ENCODE results near the gene TSSC4. TPM values are rescaled to one million over a fixed set of nuclear protein-coding genes. Genes with fewer than 3 reads are reported as not detected.
A peak's percentile ranks its signal among the peaks of the same experiment; 100 is the strongest.

The TSSC4 gene
- total and polyA plus RNA-seq, 2 of the 13 experiments (the other 11 are each of a cell fraction or from before 2014, with no cell fraction given), result 16.2 to 58.6 TPM

DNA sequence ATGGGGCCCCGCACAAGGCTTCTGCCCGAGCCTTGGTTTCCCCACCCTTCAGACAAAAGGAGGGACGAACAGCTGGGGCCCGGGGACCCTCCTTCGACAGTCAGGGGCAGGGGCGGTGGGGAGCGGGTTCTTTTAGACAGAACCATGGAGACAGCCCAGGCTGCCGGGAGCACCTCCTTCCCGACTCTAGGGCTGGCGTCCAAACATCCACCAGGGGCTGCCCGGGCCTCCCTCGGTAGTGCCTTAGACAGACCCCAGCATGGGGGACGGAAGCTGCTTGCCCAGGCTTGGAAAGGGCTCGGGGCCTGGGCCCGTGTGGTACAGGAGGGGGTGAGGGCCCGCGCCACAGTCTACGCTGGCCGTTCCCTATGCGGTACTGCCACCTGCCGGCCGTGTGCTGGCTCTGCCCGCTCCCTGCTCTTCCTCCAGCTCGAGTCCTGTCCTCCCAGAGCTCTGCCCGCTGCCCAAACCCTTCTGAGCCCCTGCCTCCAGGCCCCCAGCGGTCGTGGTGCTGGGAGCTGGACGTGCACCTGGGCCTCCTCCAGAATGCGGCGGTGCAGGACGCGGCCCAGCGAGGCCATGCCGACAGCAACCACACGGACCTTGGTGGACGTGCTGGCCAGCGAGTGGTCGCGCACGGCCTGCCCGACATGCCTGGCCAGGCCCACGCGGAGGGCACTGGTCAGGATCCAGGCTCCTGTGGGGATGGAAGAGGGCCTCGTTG is 20.1 kb downstream of the TSSC4 start (continued):
- no peak for TF ChIP-seq JUND (CRISPR knock-in tag; IDR thresholded peaks at IDR 0.05)
- TF ChIP-seq, protein P1, sequence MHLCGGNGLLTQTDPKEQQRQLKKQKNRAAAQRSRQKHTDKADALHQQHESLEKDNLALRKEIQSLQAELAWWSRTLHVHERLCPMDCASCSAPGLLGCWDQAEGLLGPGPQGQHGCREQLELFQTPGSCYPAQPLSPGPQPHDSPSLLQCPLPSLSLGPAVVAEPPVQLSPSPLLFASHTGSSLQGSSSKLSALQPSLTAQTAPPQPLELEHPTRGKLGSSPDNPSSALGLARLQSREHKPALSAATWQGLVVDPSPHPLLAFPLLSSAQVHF (CRISPR knock-in tag; IDR thresholded peaks at IDR 0.05), result no peak
- TF ChIP-seq HNF4G (IDR thresholded peaks at IDR 0.05; ENCODE audit: borderline replicate concordance, low read depth, low read length), result no peak
- no peak for TF ChIP-seq HNF4G (CRISPR knock-in tag; IDR thresholded peaks at IDR 0.05; ENCODE audit: borderline replicate concordance, low read depth)
- no peak for TF ChIP-seq MAFK (conservative IDR thresholded peaks at IDR 0.05 in 1 of 2, IDR thresholded peaks at IDR 0.05 in 1 of 2; ENCODE audit: low read length in 2 of 2)
- 0 out of 2 replicates have a peak, but pooled peaks have one; percentile 49 for TF ChIP-seq MZF1 (CRISPR knock-in tag; IDR thresholded peaks at IDR 0.05; ENCODE audit: borderline replicate concordance)
- no peak for TF ChIP-seq CHCHD3 (CRISPR knock-in tag; IDR thresholded peaks at IDR 0.05)
- peak; percentile 23; the same call in 1 of the 2 replicates for TF ChIP-seq SAP130 (CRISPR knock-in tag; IDR thresholded peaks at IDR 0.05; ENCODE audit: low read depth)
- TF ChIP-seq HNRNPUL1 (IDR thresholded peaks at IDR 0.05; ENCODE audit: low read depth, low read length), result no peak
- no peak for TF ChIP-seq ZSCAN30 (CRISPR knock-in tag; IDR thresholded peaks at IDR 0.05)
- TF ChIP-seq SMAD3 (CRISPR knock-in tag; IDR thresholded peaks at IDR 0.05), result peak; percentile 58; the same call in 1 of the 2 replicates
- TF ChIP-seq NR2F6 (IDR thresholded peaks at IDR 0.05), result no peak
- no peak for TF ChIP-seq NR2F6 (CRISPR knock-in tag; IDR thresholded peaks at IDR 0.05)
- TF ChIP-seq ZSCAN9 (CRISPR knock-in tag; IDR thresholded peaks at IDR 0.05; ENCODE audit: borderline replicate concordance), result no peak
- TF ChIP-seq ZKSCAN5 (CRISPR knock-in tag; IDR thresholded peaks at IDR 0.05), result no peak
- no peak for TF ChIP-seq ZBTB21 (CRISPR knock-in tag; IDR thresholded peaks at IDR 0.05)
- TF ChIP-seq ZNF326 (CRISPR knock-in tag; IDR thresholded peaks at IDR 0.05; ENCODE audit: borderline replicate concordance), result no peak
- peak; percentile 77 for TF ChIP-seq THAP11 (CRISPR knock-in tag; IDR thresholded peaks at IDR 0.05)
- TF ChIP-seq NR2F1 (CRISPR knock-in tag; IDR thresholded peaks at IDR 0.05), result no peak
- no peak for TF ChIP-seq MTA3 (CRISPR knock-in tag; IDR thresholded peaks at IDR 0.05)
- no peak for TF ChIP-seq FOSL1 (CRISPR knock-in tag; IDR thresholded peaks at IDR 0.05; ENCODE audit: borderline replicate concordance)
- no peak for TF ChIP-seq NFKBIZ (CRISPR knock-in tag; IDR thresholded peaks at IDR 0.05)
- TF ChIP-seq ZNF775 (CRISPR knock-in tag; IDR thresholded peaks at IDR 0.05; ENCODE audit: borderline replicate concordance), result no peak
- TF ChIP-seq, protein P2, sequence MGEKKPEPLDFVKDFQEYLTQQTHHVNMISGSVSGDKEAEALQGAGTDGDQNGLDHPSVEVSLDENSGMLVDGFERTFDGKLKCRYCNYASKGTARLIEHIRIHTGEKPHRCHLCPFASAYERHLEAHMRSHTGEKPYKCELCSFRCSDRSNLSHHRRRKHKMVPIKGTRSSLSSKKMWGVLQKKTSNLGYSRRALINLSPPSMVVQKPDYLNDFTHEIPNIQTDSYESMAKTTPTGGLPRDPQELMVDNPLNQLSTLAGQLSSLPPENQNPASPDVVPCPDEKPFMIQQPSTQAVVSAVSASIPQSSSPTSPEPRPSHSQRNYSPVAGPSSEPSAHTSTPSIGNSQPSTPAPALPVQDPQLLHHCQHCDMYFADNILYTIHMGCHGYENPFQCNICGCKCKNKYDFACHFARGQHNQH (CRISPR knock-in tag; IDR thresholded peaks at IDR 0.05), result no peak; the same call in 1 of the 2 replicates
- TF ChIP-seq MYPOP (CRISPR knock-in tag; IDR thresholded peaks at IDR 0.05), result no peak
- TF ChIP-seq AFF4 (CRISPR knock-in tag; IDR thresholded peaks at IDR 0.05), result no peak

Data from HepG2 (cell line).